Esophagus muscularis mucosa (tissue), 4 donors: ENCODE measurements around the gene FAM209A. TPM values are rescaled to one million over a fixed set of nuclear protein-coding genes. Genes with fewer than 3 reads are reported as not detected.
"Not testable (repeated sequence)": the region's sequence is repeated elsewhere in the genome, so short reads cannot be mapped to it uniquely, and the experiment has no call there.

Experiments used
- DNase-seq: peaks from one replicate; pipeline ENCODE4 v3.0.0-alpha.2; 2017; ENCODE audit errors: extremely low spot score
- H3K27ac ChIP-seq, 4 donors: fragments of 200-600 bp; sonication (generic); replicated peaks in 1 of 4; 1 replicate in 3 of 4; 2 replicates in 1 of 4; pipeline ENCODE4 v1.5.1; 2016 to 2019; ENCODE audit warnings: mild to moderate bottlenecking in 1 of 4
- H3K27me3 ChIP-seq, 4 donors: fragments of 200-600 bp; sonication (generic); one replicate each; pipeline versions ENCODE4 v1.5.1 to v1.6.0; 2016 to 2019
- H3K36me3 ChIP-seq, 4 donors: fragments of 200-600 bp; sonication (generic); one replicate each; pipeline ENCODE4 v1.5.1; 2016 to 2019
- H3K4me1 ChIP-seq, 4 donors: fragments of 200-600 bp; sonication (generic); one replicate each; pipeline ENCODE4 v1.5.1; 2016 to 2019
- H3K4me3 ChIP-seq, 4 donors: fragments of 200-600 bp; sonication (generic); 1 replicate in 2 of 4; 2 replicates in 2 of 4; pipeline ENCODE4 v1.5.1; 2016 to 2019; ENCODE audit warnings: mild to moderate bottlenecking in 4 of 4, moderate library complexity in 1 of 4
- H3K9me3 ChIP-seq, 4 donors: fragments of 200-600 bp; sonication (generic); 1 replicate in 3 of 4; 2 replicates in 1 of 4; pipeline ENCODE4 v1.5.1; 2016 to 2019
- CTCF ChIP-seq, 3 experiments: fragments of 200-600 bp in 2 of 3; fragments of 450-650 bp in 1 of 3; sonication (generic) in 2 of 3; IDR thresholded peaks; one replicate each; pipeline ENCODE4 v1.5.1; 2017 to 2019; ENCODE audit warnings: antibody characterized with exemption in 3 of 3, mild to moderate bottlenecking in 2 of 3, moderate library complexity in 1 of 3
- EP300 ChIP-seq: sonication (generic); formaldehyde crosslinking; IDR thresholded peaks from one replicate; pipeline ENCODE4 v1.6.1; 2017; ENCODE audit warnings: antibody characterized with exemption
- POLR2A ChIP-seq: fragments of 450-650 bp; IDR thresholded peaks from one replicate; pipeline ENCODE4 v1.6.1; 2017; ENCODE audit warnings: antibody characterized with exemption, moderate library complexity, mild to moderate bottlenecking, low read depth
- POLR2AphosphoS5 ChIP-seq, 2 donors: sonication (generic); formaldehyde crosslinking; IDR thresholded peaks; one replicate each; pipeline ENCODE4 v1.6.1; 2017; ENCODE audit warnings: antibody characterized with exemption in 2 of 2
- WGBS: methylation state at CpG from one replicate; pipeline ENCODE4 v1.1.5; 2018; 5-methylcytosine and 5-hydroxymethylcytosine counted together
- intact Hi-C: fragments of 100-400 bp; cut with DNase I; formaldehyde crosslinking; loops from one replicate; pipeline ENCODE4 v1.15.1; 2023
- total RNA-seq, 4 donors: library from RNA; depleted of rRNA; stranded (reverse); fragments of >200 nt; gene quantifications; one replicate each; pipeline versions ENCODE4 v1.1.0 to v1.2.1, GENCODE V29; 2016

Gene FAM209A
- total RNA-seq, 4 donors from 2014 or later, result 0.50 TPM; not detected in 3

- DNase-seq, result no peak
- Histone ChIP-seq H3K4me1 (peaks cover 6 to 18% (median 9%) of the 10 kb centered on the region in 4 donors), H3K4me3 (no peak overlapping the region), H3K27me3 (no peaks in the 10 kb centered on the region), H3K9me3 (no peaks in the 10 kb centered on the region), H3K36me3 (no peaks in the 10 kb centered on the region), H3K27ac (no peak overlapping the region)
- intact Hi-C loops, result loop anchor here (5.0 kb wide), 4 partner anchors 421 to 796 kb away; no protein-coding TSS in a partner anchor
- 73% methylated on average over 8 of the region's 8 CpGs for WGBS
- TF ChIP-seq EP300 (no peak), CTCF (IDR thresholded peaks at IDR 0.05) (no peak), POLR2AphosphoS5 (IDR thresholded peaks at IDR 0.05) (no peak), POLR2A (no peak)
Measured at GRCh38 chr20:56551571-56551970, 27.0 kb downstream of the FAM209A start.

GRCh38 chr20:56552911-56553629 lies 28.5 kb downstream of the FAM209A start:
- TF ChIP-seq POLR2AphosphoS5 (IDR thresholded peaks at IDR 0.05), result no peak
- TF ChIP-seq EP300, result no peak
- no peak for TF ChIP-seq POLR2A
- TF ChIP-seq CTCF (IDR thresholded peaks at IDR 0.05), result no peak
- Histone ChIP-seq H3K36me3 (no peaks in the 10 kb centered on the region), H3K27me3 (no peaks in the 10 kb centered on the region), H3K9me3 (no peaks in the 10 kb centered on the region), H3K4me3 (no peak overlapping the region), H3K27ac (no peak overlapping the region), H3K4me1 (peaks cover 6 to 18% (median 9%) of the 10 kb centered on the region in 4 donors)
- no peak for DNase-seq
- intact Hi-C loops, result loop anchor here (5.0 kb wide), 4 partner anchors 419 to 794 kb away; no protein-coding TSS in a partner anchor
- 80% methylated on average over 8 of the region's 8 CpGs for whole genome bisulfite sequencing

GRCh38 chr20:56554869-56555268 lies 30.3 kb downstream of the FAM209A start:
- TF ChIP-seq CTCF (IDR thresholded peaks at IDR 0.05) (peak in 1 of 3 experiments; percentile 10), POLR2A (no peak), POLR2AphosphoS5 (IDR thresholded peaks at IDR 0.05) (peak in 1 of 2 donors; percentile 35)

GRCh38 chr20:56558968-56559367 lies 34.4 kb downstream of the FAM209A start:
- H3K4me3 ChIP-seq, result no peak overlapping the region
- no peak for DNase-seq
- intact Hi-C loops, result no loop called here
- WGBS, result 71% methylated on average over 6 of the region's 6 CpGs
- no peaks in the 10 kb centered on the region for H3K27me3 ChIP-seq
- peaks cover 9 to 17% (median 10%) of the 10 kb centered on the region in 4 donors for H3K4me1 ChIP-seq
- H3K36me3 ChIP-seq, result no peaks in the 10 kb centered on the region
- TF ChIP-seq POLR2A (no peak), EP300 (no peak), POLR2AphosphoS5 (IDR thresholded peaks at IDR 0.05) (no peak), CTCF (IDR thresholded peaks at IDR 0.05) (no peak)
- no peak overlapping the region for H3K27ac ChIP-seq
- H3K9me3 ChIP-seq, result no peaks in the 10 kb centered on the region

More at GRCh38 chr20:56554869-56555268, 30.3 kb downstream of the FAM209A start:
- DNase-seq, result no peak
- no peak overlapping the region for H3K27ac ChIP-seq
- WGBS, result 16% methylated on average over 4 of the region's 4 CpGs
- no peak overlapping the region for H3K4me3 ChIP-seq
- H3K36me3 ChIP-seq, result no peaks in the 10 kb centered on the region
- H3K9me3 ChIP-seq, result no peaks in the 10 kb centered on the region
- no peaks in the 10 kb centered on the region for H3K27me3 ChIP-seq
- intact Hi-C loops, result loop anchor here (5.0 kb wide), 4 partner anchors 417 to 792 kb away; no protein-coding TSS in a partner anchor
- H3K4me1 ChIP-seq, result peaks cover 9 to 18% (median 10%) of the 10 kb centered on the region in 4 donors

GRCh38 chr20:56564526-56564925 lies 40.0 kb downstream of the FAM209A start:
- H3K9me3 ChIP-seq, H3K36me3 ChIP-seq, H3K27me3 ChIP-seq, DNase-seq, H3K27ac ChIP-seq, H3K4me3 ChIP-seq, intact Hi-C loops: not testable (repeated sequence)
- 93% methylated on average over 6 of the region's 6 CpGs for WGBS
- peaks cover 0 to 11% (median 2%) of the 10 kb centered on the region in 4 donors for H3K4me1 ChIP-seq
